ENCODE measurements around the gene NPFFR1.
"Not testable (repeated sequence)": the region's sequence is repeated elsewhere in the genome, so short reads cannot be mapped to it uniquely, and the experiment has no call there.

NPFFR1 gene

GRCh38 chr10:70258216-70258615, 25.6 kb downstream of the NPFFR1 start:
- TF ChIP-seq, protein P1, sequence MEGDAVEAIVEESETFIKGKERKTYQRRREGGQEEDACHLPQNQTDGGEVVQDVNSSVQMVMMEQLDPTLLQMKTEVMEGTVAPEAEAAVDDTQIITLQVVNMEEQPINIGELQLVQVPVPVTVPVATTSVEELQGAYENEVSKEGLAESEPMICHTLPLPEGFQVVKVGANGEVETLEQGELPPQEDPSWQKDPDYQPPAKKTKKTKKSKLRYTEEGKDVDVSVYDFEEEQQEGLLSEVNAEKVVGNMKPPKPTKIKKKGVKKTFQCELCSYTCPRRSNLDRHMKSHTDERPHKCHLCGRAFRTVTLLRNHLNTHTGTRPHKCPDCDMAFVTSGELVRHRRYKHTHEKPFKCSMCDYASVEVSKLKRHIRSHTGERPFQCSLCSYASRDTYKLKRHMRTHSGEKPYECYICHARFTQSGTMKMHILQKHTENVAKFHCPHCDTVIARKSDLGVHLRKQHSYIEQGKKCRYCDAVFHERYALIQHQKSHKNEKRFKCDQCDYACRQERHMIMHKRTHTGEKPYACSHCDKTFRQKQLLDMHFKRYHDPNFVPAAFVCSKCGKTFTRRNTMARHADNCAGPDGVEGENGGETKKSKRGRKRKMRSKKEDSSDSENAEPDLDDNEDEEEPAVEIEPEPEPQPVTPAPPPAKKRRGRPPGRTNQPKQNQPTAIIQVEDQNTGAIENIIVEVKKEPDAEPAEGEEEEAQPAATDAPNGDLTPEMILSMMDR (conservative IDR thresholded peaks at IDR 0.05; ENCODE audit: low read depth, low read length) = no peak
- no peak for DNase-seq (ENCODE audit: low read depth)
- H3K4me3 ChIP-seq (ENCODE audit: low read length) = no peak overlapping the region

DNA sequence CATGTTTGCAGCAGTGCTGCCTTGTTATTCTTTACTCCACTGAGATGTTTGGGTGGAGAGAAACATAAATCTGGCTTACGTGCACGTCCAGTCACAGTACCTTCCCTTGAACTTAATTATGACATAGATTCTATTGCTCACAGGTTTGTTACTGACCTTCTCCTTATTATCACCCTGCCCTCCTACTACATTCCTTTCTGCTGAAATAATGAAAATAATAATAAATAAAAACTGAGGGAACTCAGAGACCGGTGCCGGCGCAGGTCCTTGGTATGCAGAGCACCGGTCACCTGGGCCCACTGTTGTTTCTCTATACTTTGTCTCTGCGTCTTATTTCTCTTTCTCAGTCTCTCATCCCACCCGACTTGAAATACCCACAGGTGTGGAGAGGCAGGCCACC, 26.0 kb downstream of the NPFFR1 start:
- not testable (repeated sequence) for DNase-seq (ENCODE audit: low read depth); H3K4me3 ChIP-seq (ENCODE audit: low read length)

DNA sequence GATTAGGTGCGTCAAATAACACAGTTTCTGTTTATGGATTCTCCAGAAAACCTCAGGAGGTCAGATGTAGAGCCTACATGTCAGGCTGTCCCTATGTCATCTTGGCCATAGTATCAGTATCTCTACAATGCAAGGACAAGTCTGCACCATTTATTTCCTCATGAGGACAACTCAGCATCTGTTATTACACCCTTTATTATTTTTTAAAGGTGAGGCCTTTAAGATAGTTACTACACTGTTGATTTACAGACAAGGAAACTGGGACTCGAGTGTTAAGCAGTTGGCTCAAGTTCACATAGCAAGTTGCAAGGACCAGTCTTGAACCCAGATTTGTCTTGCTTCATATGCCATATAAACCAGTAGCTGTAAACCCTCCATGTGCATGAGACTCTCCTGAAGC, 27.3 kb downstream of the NPFFR1 start:
- H3K4me3 ChIP-seq (ENCODE audit: low read length) = no peak overlapping the region
- TF ChIP-seq, protein P1 (conservative IDR thresholded peaks at IDR 0.05; ENCODE audit: low read depth, low read length) = no peak
- no peak for DNase-seq (ENCODE audit: low read depth)

DNA sequence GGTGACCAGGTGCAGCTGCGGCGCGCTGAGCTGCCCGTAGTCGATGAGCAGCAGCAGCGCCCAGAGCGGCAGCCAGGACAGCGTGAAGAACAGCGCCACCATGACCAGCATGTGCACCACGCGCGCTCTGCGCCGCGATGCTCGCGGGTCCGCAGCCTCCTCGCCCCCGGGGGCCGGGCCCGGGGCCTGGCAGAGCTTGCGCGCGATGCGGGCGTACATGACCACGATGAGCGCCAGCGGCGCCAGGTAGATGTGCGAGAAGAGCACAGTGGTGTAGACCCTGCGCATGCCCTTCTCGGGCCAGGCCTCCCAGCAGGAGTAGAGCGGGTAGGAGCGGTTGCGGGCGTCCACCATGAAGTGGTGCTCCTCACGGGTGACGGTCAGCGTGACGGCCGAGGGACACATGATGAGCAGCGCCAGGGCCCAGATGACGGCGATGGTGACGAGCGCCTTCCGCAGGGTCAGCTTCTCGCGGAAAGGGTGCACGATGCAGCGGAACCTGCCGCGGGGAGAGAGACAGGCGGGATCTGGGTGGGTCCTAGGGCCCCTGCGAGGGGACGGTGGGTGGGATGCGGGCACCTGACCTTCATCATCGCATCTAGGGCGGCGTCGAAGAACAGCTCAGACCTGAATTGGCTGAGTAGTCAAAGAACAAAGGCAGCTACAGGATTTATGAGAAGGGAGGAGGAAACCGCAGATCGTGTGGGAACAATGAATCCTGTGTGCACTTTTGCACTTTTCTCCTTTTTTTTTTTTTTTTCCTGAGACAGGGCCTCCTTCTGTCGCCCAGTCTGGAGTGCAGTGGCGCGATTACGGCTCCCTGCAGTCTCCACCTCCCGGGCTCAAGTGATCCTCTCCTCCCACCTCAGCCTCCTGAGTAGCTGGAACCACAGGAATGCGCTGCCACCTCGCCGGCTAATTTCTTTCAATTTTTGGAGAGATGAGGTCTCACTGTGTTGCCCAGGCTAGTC, 28.2 kb downstream of the NPFFR1 start:
- H3K4me3 ChIP-seq (ENCODE audit: low read length) = peak overlapping the region; percentile 20
- peak; percentile 85 for DNase-seq (ENCODE audit: low read depth)
- TF ChIP-seq, protein P1 (conservative IDR thresholded peaks at IDR 0.05; ENCODE audit: low read depth, low read length) = no peak

- no peak for DNase-seq (ENCODE audit: low read depth)
- TF ChIP-seq, protein P1 (conservative IDR thresholded peaks at IDR 0.05; ENCODE audit: low read depth, low read length) = no peak
- H3K4me3 ChIP-seq (ENCODE audit: low read length) = no peak overlapping the region
These were observed 29.0 kb downstream of the NPFFR1 start for GRCh38 chr10:70254778-70255328.

GRCh38 chr10:70253878-70254765, 29.7 kb downstream of the NPFFR1 start:
- TF ChIP-seq, protein P1 (conservative IDR thresholded peaks at IDR 0.05; ENCODE audit: low read depth, low read length) = no peak
- no peak overlapping the region for H3K4me3 ChIP-seq (ENCODE audit: low read length)
- DNase-seq (ENCODE audit: low read depth) = no peak
